Spleen (tissue), 11 donors: ENCODE results near the gene HSPA4. TPM values are rescaled to one million over a fixed set of nuclear protein-coding genes. Genes with fewer than 3 reads are reported as not detected.
A peak's percentile ranks its signal among the peaks of the same experiment; 100 is the strongest.

Experiments used
- DNase-seq: peaks from one replicate; pipeline ENCODE4 v3.0.0-alpha.2; 2020
- H3K27ac ChIP-seq, 8 donors: fragments of 200-600 bp; sonication (generic) in 7 of 8; 1 replicate in 4 of 8; 2 replicates in 4 of 8; pipeline versions ENCODE4 v1.5.0 to v1.8.0; 2016 to 2021; ENCODE audit warnings: inconsistent platforms in 4 of 8, mild to moderate bottlenecking in 4 of 8, moderate library complexity in 1 of 8
- H3K27me3 ChIP-seq, 7 donors: fragments of 200-600 bp; sonication (generic) in 6 of 7; replicated peaks in 1 of 7; 1 replicate in 4 of 7; 2 replicates in 3 of 7; pipeline versions ENCODE4 v1.5.0 to v1.8.0; 2016 to 2021; ENCODE audit warnings: inconsistent platforms in 3 of 7, mild to moderate bottlenecking in 1 of 7
- H3K36me3 ChIP-seq, 6 donors: fragments of 200-600 bp; sonication (generic) in 5 of 6; 1 replicate in 4 of 6; 2 replicates in 2 of 6; pipeline versions ENCODE4 v1.5.0 to v1.8.0; 2016 to 2021; ENCODE audit warnings: inconsistent platforms in 2 of 6
- H3K4me1 ChIP-seq, 6 donors: fragments of 200-600 bp; sonication (generic) in 5 of 6; 1 replicate in 3 of 6; 2 replicates in 3 of 6; pipeline versions ENCODE4 v1.5.0 to v1.8.0; 2016 to 2021; ENCODE audit warnings: inconsistent platforms in 3 of 6
- H3K4me3 ChIP-seq, 8 donors: fragments of 200-600 bp; sonication (generic) in 7 of 8; 1 replicate in 4 of 8; 2 replicates in 4 of 8; pipeline versions ENCODE4 v1.5.0 to v1.8.0; 2016 to 2021; ENCODE audit warnings: inconsistent platforms in 4 of 8, mild to moderate bottlenecking in 4 of 8, moderate library complexity in 2 of 8
- H3K9me3 ChIP-seq, 8 donors: fragments of 200-600 bp; sonication (generic) in 7 of 8; 1 replicate in 4 of 8; 2 replicates in 4 of 8; pipeline versions ENCODE4 v1.5.0 to v1.8.0; 2016 to 2021; ENCODE audit warnings: inconsistent platforms in 4 of 8
- POLR2A ChIP-seq, 3 donors: fragments of 450-650 bp; IDR thresholded peaks; one replicate each; pipeline ENCODE4 v1.5.1; 2017; ENCODE audit warnings: antibody characterized with exemption in 3 of 3, mild to moderate bottlenecking in 1 of 3
- POLR2AphosphoS5 ChIP-seq, 3 donors: sonication (generic); formaldehyde crosslinking; IDR thresholded peaks; one replicate each; pipeline ENCODE4 v1.5.1; 2017; ENCODE audit warnings: antibody characterized with exemption in 3 of 3
- WGBS, 5 donors: extraction: QIAGEN DNeasy Blood & Tissue Kit in 3 of 5; methylation state at CpG; one replicate each; pipeline versions ENCODE4 v1.1.5 to v1.1.7; 2013 to 2018; 5-methylcytosine and 5-hydroxymethylcytosine counted together
- intact Hi-C: fragments of 100-400 bp; cut with DNase I; formaldehyde crosslinking; loops from one replicate; pipeline ENCODE4 v1.15.0; 2023; ENCODE audit warnings: low total_unique reads
- polyA plus RNA-seq, 3 donors: library from polyadenylated mRNA; stranded (reverse); fragments of 200-250 nt; gene quantifications; one replicate each; pipeline ENCODE4 v1.2.1, GENCODE V29; 2013
- total RNA-seq, 7 donors: library from RNA; depleted of rRNA in 3 of 7; stranded (reverse); fragments of >200 nt in 3 of 7; fragmentation: NEBNext Ultra II Directional in 4 of 7; extraction: Animal tissue kit (Norgen Biotek cat#: 25700) in 4 of 7; gene quantifications; one replicate each; pipeline versions ENCODE4 v1.1.0 to v1.2.1, GENCODE V29; 2016 to 2021
- TF ChIP-seq, protein P1 (sequence below), 11 experiments: fragments of 200-600 bp in 7 of 11; fragments of 450-650 bp in 4 of 11; sonication (generic) in 4 of 11; IDR thresholded peaks in 8 of 11; conservative IDR thresholded peaks in 3 of 11; 1 replicate in 7 of 11; 2 replicates in 4 of 11; pipeline versions ENCODE4 v1.4.0 to v1.8.0; 2016 to 2021; ENCODE audit warnings: antibody characterized with exemption in 11 of 11, inconsistent platforms in 4 of 11, mild to moderate bottlenecking in 1 of 11
- donor health status: healthy with polysubstance abuse.
- donor health status: DM: no; HTN: no; CAD: no; lungs with moderate emphysema.
- donor health status: DM: no; HTN: no; CAD: no.
- donor health status: Bipolar disorder and iron deficiency.
- donor health status: healthy.
- donor health status: DM: no; HTN: no; CAD: no.
- donor health status: DM: yes; HTN: yes; CAD: no.

The HSPA4 gene
- total and polyA plus RNA-seq, 10 donors: 38.0 to 74.6 (median 60.0) TPM

DNA sequence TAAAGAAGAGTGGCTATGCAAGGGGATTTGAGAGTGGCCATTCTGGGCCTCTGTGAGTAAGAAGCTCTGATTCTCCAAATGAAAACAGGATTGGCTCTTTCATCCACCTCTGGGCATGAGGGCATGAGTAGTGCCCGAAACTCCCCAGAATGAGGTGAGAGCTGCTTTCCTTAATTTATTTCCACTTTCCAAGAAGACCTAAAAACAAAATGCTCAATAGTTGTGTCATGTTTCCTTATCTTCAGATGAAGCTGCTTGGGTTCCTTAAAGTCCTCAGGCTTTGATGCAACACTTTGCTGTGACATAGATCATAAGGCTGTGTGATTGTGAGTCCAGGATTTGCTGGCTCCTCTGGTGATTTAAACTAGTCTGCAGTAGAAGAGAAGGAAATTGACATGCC is 22.4 kb upstream of the HSPA4 start:
- TF ChIP-seq, protein P1, sequence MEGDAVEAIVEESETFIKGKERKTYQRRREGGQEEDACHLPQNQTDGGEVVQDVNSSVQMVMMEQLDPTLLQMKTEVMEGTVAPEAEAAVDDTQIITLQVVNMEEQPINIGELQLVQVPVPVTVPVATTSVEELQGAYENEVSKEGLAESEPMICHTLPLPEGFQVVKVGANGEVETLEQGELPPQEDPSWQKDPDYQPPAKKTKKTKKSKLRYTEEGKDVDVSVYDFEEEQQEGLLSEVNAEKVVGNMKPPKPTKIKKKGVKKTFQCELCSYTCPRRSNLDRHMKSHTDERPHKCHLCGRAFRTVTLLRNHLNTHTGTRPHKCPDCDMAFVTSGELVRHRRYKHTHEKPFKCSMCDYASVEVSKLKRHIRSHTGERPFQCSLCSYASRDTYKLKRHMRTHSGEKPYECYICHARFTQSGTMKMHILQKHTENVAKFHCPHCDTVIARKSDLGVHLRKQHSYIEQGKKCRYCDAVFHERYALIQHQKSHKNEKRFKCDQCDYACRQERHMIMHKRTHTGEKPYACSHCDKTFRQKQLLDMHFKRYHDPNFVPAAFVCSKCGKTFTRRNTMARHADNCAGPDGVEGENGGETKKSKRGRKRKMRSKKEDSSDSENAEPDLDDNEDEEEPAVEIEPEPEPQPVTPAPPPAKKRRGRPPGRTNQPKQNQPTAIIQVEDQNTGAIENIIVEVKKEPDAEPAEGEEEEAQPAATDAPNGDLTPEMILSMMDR (IDR thresholded peaks at IDR 0.05 in 8 of 11, conservative IDR thresholded peaks at IDR 0.05 in 3 of 11): no peak
- TF ChIP-seq POLR2A (IDR thresholded peaks at IDR 0.05) (no peak), POLR2AphosphoS5 (IDR thresholded peaks at IDR 0.05) (no peak)
- intact Hi-C loops: no loop called here
- Histone ChIP-seq H3K27ac (peak overlapping the region in 1 of 8 donors; percentile 89), H3K27me3 (no peaks in the 10 kb centered on the region), H3K9me3 (no peaks in the 10 kb centered on the region), H3K36me3 (peaks cover 0 to 1% (median 0%) of the 10 kb centered on the region in 6 donors), H3K4me3 (no peak overlapping the region), H3K4me1 (peaks cover 0 to 68% (median 33%) of the 10 kb centered on the region in 6 donors)
- 75 to 95% (median 92%) methylated on average over 1 of the region's 1 CpG for WGBS, 5 donors
- DNase-seq: no peak

DNA sequence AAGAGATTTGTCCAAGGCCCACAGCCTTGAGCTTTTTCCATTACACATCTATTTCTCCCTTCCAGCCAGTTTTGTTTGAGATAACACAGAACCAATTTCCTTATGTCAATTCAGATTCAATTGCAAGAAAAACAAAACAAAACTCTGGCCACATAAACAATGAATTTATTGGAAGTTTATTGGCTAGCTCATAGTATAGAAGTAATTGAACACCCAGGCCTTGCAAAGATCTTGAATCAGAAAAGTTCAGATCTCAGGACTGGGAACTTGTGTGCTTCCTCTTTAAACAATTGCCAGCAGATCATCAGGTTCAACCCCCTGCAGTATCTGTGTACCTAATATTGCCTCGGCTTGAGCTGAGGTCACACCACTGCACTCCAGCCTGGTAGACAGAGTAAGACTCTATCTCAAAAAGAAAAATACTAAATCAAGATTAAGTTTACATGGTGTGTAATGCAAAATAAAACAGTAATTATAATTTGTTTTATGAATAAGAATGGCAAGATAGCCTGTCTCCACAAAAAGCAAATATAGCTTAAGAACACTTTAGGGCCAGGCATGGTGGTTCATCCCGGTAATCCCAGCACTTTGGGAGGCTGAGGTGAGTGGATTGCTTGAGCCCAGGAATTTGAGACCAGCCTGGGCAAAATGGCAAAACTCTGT is 21.3 kb upstream of the HSPA4 start:
- no peaks in the 10 kb centered on the region for H3K27me3 ChIP-seq
- intact Hi-C loops: no loop called here
- DNase-seq: no peak
- 67 to 85% (median 74%) methylated on average over 2 of the region's 2 CpGs for WGBS, 5 donors
- no peaks in the 10 kb centered on the region for H3K9me3 ChIP-seq
- H3K27ac ChIP-seq: peak overlapping the region in 5 of 8 donors; percentile 14 to 89 (median 26)
- H3K4me1 ChIP-seq: peaks cover 0 to 62% (median 29%) of the 10 kb centered on the region in 6 donors
- H3K4me3 ChIP-seq: no peak overlapping the region
- H3K36me3 ChIP-seq: no peaks in the 10 kb centered on the region
- TF ChIP-seq POLR2A (IDR thresholded peaks at IDR 0.05) (no peak), POLR2AphosphoS5 (IDR thresholded peaks at IDR 0.05) (no peak)
- TF ChIP-seq, protein P1 (IDR thresholded peaks at IDR 0.05 in 8 of 11, conservative IDR thresholded peaks at IDR 0.05 in 3 of 11): no peak

DNA sequence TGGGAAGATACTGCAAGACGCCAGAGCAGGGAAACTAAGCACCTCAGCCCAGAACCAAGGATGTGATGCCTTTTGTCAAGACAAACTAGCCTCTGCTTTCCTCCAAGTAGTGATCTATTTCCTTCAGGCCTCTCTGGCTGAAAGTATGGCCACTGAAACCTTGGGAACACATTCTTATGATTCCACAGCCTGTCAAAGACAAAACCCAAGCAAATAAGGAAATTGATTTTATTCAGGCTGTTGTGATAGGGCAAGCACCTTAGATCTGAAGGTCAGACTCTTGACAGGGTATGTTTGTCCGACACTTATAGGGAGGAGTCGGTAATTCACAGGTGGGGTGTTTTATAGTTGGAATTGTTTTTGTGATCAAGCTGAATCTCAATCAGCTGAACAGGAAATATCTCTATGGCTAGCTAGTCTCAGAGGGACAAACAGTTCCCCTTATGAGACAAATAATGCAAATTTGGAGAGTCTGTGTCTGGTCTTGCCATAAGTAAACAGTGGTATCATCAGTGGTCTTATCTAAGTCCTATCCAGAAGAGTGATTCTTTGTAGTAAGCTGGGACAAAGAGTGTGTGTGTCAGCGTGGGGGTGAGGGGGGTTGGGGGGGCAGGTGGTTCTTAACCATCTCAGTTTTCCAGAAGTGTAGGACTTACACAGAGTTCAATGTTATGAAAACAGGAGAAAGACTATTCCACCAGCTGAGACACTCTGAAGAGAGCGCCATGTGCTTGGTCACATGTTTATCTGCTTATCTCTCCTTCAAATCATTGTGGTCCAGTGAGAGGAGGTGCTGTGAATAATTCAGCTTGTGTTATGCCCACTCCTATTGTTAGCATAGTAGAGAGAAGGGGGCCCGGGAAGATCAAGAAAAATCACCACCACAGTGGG is 18.7 kb upstream of the HSPA4 start:
- no peak for DNase-seq
- intact Hi-C loops: no loop called here
- TF ChIP-seq POLR2AphosphoS5 (IDR thresholded peaks at IDR 0.05) (peak in 1 of 3 donors; percentile 42), POLR2A (IDR thresholded peaks at IDR 0.05) (no peak)
- TF ChIP-seq, protein P1 (IDR thresholded peaks at IDR 0.05 in 8 of 11, conservative IDR thresholded peaks at IDR 0.05 in 3 of 11): no peak
- H3K4me3 ChIP-seq: no peak overlapping the region
- no peaks in the 10 kb centered on the region for H3K27me3 ChIP-seq
- 41 to 58% (median 52%) methylated on average over 6 of the region's 6 CpGs for WGBS, 5 donors
- H3K27ac ChIP-seq: peak overlapping the region; percentile 29 to 89 (median 66)
- no peaks in the 10 kb centered on the region for H3K9me3 ChIP-seq
- peaks cover 0 to 48% (median 19%) of the 10 kb centered on the region in 6 donors for H3K4me1 ChIP-seq
- H3K36me3 ChIP-seq: no peaks in the 10 kb centered on the region

DNA sequence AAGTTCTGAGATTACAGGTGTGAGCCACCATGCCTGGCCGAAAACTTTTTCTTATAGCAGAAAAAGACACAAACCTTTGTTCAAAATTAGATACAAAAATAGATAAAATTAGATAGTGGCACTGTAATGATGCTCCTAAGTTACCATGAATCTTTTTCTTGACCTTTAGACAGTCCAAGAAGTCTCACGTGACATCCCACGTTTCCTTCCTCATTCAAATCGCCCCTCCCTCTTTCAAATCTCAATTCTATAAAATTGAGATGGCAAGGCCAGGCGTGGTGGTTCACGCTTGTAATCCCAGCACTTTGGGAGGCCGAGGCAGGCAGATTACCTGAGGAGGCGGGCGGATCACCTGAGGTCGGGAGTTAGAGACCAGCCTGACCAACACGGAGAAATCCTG is 17.7 kb upstream of the HSPA4 start:
- DNase-seq: no peak
- Histone ChIP-seq H3K4me1 (peaks cover 0 to 48% (median 19%) of the 10 kb centered on the region in 6 donors), H3K9me3 (no peaks in the 10 kb centered on the region), H3K27ac (peak overlapping the region in 7 of 8 donors; percentile 36 to 89 (median 74)), H3K27me3 (no peaks in the 10 kb centered on the region), H3K4me3 (no peak overlapping the region), H3K36me3 (no peaks in the 10 kb centered on the region)
- 71 to 75% (median 73%) methylated on average over 11 of the region's 11 CpGs for WGBS, 5 donors
- no peak for TF ChIP-seq POLR2A (IDR thresholded peaks at IDR 0.05)
- TF ChIP-seq, protein P1 (IDR thresholded peaks at IDR 0.05 in 8 of 11, conservative IDR thresholded peaks at IDR 0.05 in 3 of 11): no peak
- no peak for TF ChIP-seq POLR2AphosphoS5 (IDR thresholded peaks at IDR 0.05)
- intact Hi-C loops: no loop called here
